Measurements from ENCODE around the gene NANOS2.
A peak's percentile ranks its signal among the peaks of the same experiment; 100 is the strongest.
"Not testable (repeated sequence)": the region's sequence is repeated elsewhere in the genome, so short reads cannot be mapped to it uniquely, and the experiment has no call there.

Gene NANOS2

GRCh38 chr19:45873219-45873772, 41.3 kb downstream of the NANOS2 start:
- no peak for DNase-seq

GRCh38 chr19:45872095-45872919, 42.3 kb downstream of the NANOS2 start:
- DNase-seq: no peak

DNA sequence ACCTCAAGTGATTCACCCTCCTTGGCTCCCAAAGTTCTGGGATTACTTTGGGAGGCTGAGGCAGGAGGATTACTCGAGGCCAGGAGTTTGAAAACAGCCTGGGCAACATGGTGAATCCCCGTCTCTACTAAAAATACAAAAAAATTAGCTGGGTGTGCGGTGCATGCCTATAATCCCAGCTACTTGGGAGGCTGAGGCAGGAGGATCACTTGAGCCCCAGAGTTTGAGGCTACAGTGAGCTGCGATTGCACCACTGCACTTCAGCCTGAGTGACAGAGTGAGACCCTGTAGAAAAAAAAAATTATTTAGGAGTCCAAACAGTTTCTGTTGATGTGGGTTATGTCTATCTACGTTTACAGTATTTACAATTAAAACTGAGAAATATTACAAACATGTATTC, 43.8 kb downstream of the NANOS2 start:
- DNase-seq: no peak

- not testable (repeated sequence) for DNase-seq
Observed at GRCh38 chr19:45867241-45867640, 47.3 kb downstream of the NANOS2 start.

DNA sequence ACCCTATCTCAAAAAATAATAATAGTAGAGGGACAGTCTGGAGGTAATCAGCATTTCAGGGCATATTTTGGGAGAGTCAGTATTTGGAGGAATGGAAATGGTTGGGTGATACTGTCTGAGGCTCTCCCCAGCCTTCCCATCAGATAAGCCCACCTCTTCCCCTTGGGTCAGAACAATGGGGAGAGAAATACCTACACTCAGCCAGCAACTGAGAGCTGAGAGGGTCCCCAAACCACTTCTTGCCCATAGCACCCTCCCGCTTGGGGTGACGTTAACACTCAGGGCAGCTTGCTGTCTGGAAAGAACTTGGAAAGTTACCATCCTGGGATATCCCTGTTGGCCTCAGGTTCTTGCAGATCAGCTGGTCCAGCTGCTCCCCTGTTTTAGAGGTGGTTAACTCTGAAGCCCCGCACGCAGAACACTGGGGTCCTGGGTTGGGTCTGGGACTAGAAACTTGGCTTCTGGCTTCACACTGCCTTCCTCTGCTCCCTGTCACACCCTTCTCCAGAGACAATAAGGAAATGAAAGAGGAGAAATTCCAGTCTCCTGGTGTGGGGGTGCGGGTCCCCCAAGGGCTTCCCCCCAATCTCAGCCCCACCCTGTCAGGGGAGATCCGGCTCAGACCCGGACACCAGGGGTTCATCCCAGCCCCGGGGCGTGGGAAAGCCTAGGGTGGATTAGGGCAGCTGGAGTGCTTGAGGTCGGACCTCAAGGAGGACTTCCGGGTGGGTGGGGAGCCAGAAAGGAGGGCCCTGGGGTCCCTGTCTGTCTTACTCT, 48.0 kb downstream of the NANOS2 start:
- DNase-seq: no peak

DNA sequence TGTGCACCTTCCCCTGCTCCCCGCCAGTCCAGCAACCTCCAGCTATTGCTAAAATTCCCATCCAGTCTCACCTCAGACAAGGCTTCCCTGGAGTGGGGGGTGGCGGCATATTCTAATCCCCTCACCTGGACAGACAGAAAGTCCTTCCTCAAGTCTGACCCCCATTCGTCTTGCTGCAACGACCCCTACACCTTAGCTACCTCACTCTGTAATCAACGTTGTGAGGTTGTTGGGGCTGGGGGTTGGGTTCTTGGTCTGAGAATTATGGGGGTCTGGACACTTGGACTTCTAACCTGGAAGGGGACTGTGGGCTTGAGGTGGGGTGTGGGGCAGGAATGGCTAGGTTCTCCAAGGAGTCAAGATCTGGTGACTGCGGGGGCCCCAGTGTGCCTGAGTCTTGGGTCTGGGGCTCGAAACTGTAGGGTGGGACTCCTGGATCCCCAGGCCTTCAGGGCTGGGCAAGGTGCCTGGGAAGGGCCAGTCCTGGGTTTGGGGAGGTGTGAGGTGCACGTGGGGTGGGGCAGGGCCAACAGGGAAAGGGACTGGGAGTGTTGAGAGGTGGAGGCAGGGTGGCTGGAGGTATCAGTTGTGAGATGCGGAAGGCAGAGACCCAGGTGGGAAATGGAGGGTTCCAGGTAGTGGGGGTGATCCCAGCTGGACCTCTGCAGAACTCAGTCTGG, 49.2 kb downstream of the NANOS2 start:
- DNase-seq: no peak

DNA sequence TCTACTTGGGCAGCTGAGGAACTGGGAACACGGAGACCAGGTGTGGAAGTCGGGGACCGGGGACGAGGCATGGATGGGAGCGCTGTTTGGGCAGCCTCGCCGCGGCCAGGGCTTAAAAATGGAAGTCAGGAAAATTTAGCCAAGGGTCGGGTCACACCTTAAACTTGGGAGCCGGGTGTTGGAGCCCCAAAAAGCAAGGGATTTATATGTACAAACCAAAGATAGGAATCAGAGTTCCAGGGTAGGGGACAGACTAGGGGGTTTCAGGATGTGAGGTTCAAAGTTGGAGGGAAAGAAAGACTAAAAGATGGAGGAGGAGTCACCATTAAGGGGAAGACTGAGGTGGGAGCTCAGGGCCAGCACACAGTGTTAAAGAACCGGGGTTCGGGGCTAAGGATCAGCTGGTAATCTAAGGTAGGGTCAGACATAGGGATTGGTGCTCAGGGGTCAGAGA, 49.9 kb downstream of the NANOS2 start:
- no peak for DNase-seq

DNA sequence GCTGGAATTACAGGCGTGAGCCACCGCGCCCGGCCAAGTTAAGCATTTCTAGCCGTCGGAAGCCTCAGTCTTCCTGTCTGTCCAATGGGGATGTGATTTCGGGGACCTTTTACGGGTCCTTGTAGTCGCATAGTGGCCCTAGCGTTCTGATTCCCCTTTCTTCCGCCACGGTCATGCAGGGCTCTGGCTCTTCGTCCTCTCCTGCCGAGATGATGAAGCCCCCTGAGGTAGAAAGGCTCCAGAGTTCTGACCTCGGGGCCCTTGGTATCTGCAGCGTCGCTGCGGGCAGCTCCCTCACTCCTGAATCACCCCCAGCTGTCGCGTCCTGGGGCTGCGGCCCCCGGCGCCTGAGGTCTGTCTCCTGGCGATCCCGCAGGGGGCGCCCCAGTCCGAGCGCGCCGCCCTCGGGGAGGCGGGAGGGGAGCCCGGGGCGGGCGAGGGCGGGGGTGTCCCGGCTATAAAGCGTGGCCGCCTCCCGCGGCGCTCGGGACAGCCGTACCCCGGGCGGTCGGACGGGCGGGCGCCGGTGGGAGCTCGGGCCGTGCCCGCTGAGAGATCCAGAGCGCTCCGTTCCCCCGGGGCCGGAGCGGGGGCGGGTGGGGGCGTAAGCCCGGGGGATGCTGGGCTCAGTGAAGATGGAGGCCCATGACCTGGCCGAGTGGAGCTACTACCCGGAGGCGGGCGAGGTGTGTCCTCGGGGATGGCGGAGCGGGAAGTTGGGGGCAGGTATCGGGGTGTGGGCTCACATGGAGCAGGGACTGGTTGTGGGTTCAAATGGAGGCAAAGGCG, 50.5 kb downstream of the NANOS2 start, which contains the start of gene FOXA3:
TSS of gene FOXA3 (plus strand) at position 487 of the 789 bp plus-strand sequence. CDS start at position 618, 131 bp downstream.
- DNase-seq: peak; percentile 57

- no peak for DNase-seq
Observed at GRCh38 chr19:45863335-45863839, 51.2 kb downstream of the NANOS2 start.

Data from CD4-positive, alpha-beta T cell treated with Interleukin-15 for 1 hour (primary cell).